ENCODE results near the gene HEXB. TPM values are rescaled to one million over a fixed set of nuclear protein-coding genes. Genes with fewer than 3 reads are reported as not detected.

HEXB gene
- total RNA-seq: 70.1 TPM

GRCh38 chr5:74684900-74685851 lies at the start of gene HEXB:
TSS of gene HEXB (plus strand) at chr5:74685233. CDS start at chr5:74685261, 28 bp downstream.

DNA sequence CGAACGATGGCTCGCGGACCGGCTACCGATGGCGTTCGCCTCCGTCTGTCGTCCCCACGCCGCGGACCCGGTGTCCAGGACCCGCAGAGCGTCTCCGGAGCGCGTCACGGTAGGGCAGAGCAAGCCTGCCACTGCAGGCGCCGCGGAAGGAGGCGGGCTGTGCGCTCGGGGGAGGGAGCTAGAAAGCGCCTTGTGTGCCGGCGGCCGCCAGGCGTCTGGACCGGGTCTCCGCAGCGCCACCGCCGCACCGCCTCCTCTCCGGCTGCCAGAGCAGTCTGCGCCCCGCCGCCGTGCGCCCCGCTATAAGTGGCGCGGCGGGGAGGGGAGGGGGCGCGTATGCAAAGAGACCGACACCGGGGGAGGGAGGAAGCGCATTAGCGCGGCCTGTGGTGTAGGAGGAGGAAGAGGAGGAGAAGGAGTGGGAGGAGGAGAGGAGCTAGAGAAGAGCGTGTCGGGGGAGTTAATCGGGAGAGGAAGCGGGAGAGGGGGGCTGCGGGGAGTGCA lies 44.5 kb upstream of the HEXB start, which contains the start of gene ENC1:
Gene ENC1, minus strand, starts transcription at position 279 of the 504 bp plus-strand sequence. CDS start 4,243 bp downstream, outside the sequence.

GRCh38 chr5:74766849-74767578 lies 82.0 kb downstream of the HEXB start, which contains the start of the genes GFM2 and NSA2:
TSS of gene GFM2 (minus strand) at chr5:74767117. CDS start at chr5:74763742, 3,375 bp downstream.
TSS of gene NSA2 (plus strand) at chr5:74767249. CDS start at chr5:74767361, 112 bp downstream.

Small RNA genes lying within 50 kb of the gene (small RNA-seq; reads per million reads assigned to genes)
- gene RNU6-658P (ENCODE audit: low replicate concordance): not detected

Other genes starting within 250 kb of the HEXB start
- 180 TPM for gene ENC1, start 44.5 kb upstream of the HEXB start, total RNA-seq
- 47.5 TPM for gene GFM2, start 81.9 kb downstream of the HEXB start, total RNA-seq
- gene NSA2, start 82.0 kb downstream of the HEXB start, total RNA-seq: 36.6 TPM
- 24.1 TPM for gene FAM169A, start 181.2 kb downstream of the HEXB start, total RNA-seq

Measured in metanephros (tissue), 2 donors.